ENCODE data around the gene B3GNT5.

DNA sequence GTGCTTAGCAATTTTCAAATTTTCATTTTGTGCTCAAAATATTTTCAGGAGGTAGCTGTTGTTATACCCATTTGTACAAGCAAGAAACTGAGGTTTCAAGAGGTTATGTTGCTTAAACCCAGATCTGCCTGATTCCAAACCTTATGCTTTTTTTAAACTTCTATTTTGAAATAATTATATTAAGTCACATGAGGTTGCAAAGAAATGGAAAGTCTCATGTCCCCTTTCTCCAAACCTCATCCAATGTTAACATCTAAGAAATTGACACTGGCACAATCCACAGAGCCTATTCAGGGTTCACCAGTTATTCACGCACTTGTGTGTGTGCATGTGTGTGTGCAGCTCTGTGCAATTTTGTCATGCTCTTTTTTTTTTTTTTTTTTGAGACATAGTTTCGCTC lies 35.1 kb downstream of the B3GNT5 start:
- no peak for TF ChIP-seq POLR2A (IDR thresholded peaks at IDR 0.05; ENCODE audit: low read depth, low read length)
- TF ChIP-seq, protein P1, sequence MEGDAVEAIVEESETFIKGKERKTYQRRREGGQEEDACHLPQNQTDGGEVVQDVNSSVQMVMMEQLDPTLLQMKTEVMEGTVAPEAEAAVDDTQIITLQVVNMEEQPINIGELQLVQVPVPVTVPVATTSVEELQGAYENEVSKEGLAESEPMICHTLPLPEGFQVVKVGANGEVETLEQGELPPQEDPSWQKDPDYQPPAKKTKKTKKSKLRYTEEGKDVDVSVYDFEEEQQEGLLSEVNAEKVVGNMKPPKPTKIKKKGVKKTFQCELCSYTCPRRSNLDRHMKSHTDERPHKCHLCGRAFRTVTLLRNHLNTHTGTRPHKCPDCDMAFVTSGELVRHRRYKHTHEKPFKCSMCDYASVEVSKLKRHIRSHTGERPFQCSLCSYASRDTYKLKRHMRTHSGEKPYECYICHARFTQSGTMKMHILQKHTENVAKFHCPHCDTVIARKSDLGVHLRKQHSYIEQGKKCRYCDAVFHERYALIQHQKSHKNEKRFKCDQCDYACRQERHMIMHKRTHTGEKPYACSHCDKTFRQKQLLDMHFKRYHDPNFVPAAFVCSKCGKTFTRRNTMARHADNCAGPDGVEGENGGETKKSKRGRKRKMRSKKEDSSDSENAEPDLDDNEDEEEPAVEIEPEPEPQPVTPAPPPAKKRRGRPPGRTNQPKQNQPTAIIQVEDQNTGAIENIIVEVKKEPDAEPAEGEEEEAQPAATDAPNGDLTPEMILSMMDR (IDR thresholded peaks at IDR 0.05; ENCODE audit: extremely low read depth in 1 of 2, insufficient read depth in 1 of 2, low read depth in 1 of 2, low read length in 2 of 2), result no peak
- TF ChIP-seq, protein P2, sequence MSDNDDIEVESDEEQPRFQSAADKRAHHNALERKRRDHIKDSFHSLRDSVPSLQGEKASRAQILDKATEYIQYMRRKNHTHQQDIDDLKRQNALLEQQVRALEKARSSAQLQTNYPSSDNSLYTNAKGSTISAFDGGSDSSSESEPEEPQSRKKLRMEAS (IDR thresholded peaks at IDR 0.05; ENCODE audit: insufficient read depth, insufficient read length), result no peak
